ENCODE measurements around the gene ZFYVE9.

DNA sequence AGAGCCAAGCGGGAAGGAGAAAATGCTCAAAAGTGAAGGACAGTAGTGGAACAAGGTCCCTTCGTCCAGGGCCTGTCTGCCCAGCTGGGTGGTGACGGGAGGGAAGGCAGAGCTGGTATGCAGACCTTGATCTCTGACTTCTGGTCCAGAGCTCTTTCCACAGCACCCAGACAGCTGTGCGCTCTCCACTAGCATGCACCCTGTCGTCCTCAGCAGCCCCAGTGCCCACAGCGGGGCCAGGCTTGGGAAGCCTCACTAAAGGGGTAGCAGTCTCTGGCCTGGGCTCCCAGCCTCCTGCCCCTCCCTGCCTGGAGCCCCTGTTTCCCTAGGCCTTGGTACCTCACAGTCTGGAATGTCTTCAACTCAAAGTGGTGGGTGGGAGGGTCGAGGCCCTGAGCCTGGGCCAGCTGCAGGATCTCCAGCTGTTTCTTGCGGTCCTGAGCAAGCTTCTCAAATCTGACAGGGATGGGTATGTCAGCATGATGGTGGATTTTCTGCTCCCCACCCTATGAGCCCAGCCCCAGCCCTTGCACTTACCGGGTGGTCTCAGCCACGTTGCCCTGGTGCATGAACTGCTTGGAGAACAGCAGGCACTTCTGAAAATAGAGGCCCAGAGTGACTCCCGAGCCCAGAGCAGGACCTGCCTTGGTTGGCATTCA is 214.1 kb downstream of the ZFYVE9 start:
- TF ChIP-seq, protein P1, sequence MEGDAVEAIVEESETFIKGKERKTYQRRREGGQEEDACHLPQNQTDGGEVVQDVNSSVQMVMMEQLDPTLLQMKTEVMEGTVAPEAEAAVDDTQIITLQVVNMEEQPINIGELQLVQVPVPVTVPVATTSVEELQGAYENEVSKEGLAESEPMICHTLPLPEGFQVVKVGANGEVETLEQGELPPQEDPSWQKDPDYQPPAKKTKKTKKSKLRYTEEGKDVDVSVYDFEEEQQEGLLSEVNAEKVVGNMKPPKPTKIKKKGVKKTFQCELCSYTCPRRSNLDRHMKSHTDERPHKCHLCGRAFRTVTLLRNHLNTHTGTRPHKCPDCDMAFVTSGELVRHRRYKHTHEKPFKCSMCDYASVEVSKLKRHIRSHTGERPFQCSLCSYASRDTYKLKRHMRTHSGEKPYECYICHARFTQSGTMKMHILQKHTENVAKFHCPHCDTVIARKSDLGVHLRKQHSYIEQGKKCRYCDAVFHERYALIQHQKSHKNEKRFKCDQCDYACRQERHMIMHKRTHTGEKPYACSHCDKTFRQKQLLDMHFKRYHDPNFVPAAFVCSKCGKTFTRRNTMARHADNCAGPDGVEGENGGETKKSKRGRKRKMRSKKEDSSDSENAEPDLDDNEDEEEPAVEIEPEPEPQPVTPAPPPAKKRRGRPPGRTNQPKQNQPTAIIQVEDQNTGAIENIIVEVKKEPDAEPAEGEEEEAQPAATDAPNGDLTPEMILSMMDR (conservative IDR thresholded peaks at IDR 0.05 in 1 of 2, IDR thresholded peaks at IDR 0.05 in 1 of 2; ENCODE audit: low read depth in 1 of 2, low read length in 2 of 2) = no peak
- TF ChIP-seq EZH2 (IDR thresholded peaks at IDR 0.05; ENCODE audit: low read length, missing control alignments) = no peak
